ENCODE results near the gene LCMT1. TPM values are rescaled to one million over a fixed set of nuclear protein-coding genes. Genes with fewer than 3 reads are reported as not detected.

The LCMT1 gene
- total RNA-seq = 10 to 100 TPM; 23.4 to 36.6 TPM

DNA sequence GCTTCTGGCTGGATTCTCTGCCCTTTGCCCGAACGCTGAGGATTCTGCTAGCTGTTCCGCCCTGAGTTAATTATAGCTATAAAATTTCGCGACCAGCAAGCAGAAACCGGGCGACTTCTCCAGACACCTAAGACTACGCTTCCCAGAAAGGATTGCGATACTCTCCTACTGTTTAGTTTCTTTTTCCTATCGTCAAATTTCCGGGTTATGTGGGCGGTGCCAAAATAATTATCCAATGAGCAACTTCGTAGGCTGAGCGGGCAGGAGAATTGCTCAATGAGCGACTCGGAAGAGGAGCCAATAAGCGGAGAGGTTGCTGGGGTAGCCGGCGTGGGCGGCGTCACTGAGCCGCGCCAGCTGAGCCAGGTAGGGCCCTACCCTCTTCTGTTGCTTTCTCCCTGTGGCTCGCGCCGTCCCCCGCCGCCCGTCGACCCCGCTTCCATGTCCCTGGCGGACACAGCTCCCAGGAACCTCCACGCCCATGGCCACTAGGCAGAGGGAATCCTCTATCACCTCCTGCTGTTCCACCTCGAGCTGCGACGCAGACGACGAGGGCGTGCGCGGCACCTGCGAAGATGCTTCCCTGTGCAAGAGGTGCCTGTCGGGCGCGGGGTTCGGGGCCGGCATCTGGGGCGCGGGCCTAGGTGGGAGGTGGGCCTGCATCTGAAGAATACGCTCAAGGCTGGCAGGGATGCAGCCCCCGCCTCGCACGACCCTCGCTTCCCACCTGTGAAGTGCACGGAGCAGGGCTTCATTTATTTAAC lies at the start of gene LCMT1:
LCMT1 (plus strand) TSS at position 340 of the 764 bp plus-strand sequence; CDS start at position 482, 142 bp downstream.

Small RNA genes within 50 kb of the gene (small RNA-seq; reads per million reads assigned to genes)
- 0 to 0.29 reads per million in 2 donors for gene RN7SL557P

Other genes with a start within 250 kb of the LCMT1 start
- 10 to 100 TPM; 19.6 to 25.0 TPM for gene ARHGAP17, start 96.4 kb upstream of the LCMT1 start, total RNA-seq
- gene AQP8, start 105.2 kb downstream of the LCMT1 start, total RNA-seq = not detected
- gene ZKSCAN2, start 146.1 kb downstream of the LCMT1 start, total RNA-seq = 1 to 10 TPM; 4.5 to 6.3 TPM